HG02798 (cell line): Measurements from ENCODE around the gene WWOX.

Experiments used
- ATAC-seq: cut with Tn5 transposase; IDR thresholded peaks from one replicate; pipeline ENCODE4 v1.9.1; 2021; ENCODE audit warnings: mild to moderate bottlenecking; ENCODE audit not compliant: unreplicated experiment, poor library complexity

The WWOX gene

DNA sequence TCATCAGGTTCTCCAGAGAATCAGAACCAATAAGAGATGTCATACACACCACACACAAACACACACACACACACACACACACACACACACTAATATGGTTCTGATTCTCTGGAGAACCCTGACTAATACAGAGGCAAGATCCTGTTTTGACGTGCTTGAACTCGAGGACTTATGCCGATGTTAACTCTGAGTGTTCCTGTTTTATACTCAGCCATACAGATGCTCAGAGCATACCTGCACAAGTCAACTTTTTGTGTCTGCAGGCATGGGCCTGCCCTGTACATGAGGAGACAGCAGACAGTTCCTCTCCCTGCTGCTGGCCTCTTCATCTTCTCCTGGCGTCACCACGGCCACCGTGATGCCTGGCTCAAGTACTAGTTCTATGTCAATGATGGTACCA is 635.9 kb downstream of the WWOX start:
- ATAC-seq: no peak

DNA sequence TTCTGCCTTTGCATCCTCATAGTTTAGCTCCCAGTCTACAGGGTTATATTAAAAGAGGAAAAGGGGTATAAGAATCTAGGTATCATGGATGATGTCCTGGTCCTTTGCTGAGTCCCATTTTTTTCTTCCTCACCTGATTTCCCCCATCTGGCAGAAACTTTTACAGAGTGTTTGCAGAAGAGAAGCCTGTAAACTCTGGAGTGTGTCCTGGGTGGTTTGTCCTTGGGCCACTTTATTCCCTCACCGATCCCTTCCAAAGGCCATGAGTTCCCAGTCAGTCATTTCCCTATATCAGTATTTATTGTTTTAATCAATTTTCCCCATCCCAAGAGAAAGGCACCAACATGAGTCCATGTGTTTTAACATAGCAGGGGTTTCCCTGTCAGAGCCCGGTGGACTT is 638.2 kb downstream of the WWOX start:
- ATAC-seq: no peak

DNA sequence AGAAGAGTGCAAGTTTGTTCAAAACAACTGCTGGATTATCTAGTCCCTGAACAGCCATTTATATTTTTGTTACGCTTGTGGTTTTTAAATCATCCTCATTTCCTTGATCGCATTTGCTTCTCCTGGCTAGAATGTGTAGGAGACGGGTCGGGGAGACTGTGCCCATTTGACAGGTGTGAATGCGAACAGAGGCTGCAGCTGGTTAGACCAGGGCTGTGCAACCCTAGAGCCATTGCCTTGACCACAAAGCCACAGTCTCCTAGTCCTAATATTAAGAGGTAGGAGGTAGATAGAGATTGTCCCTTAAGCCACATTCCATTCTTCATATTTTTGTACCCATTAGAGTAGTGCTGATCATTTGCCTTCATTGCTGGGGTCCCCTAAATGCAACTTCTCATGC is 639.1 kb downstream of the WWOX start:
- no peak for ATAC-seq

DNA sequence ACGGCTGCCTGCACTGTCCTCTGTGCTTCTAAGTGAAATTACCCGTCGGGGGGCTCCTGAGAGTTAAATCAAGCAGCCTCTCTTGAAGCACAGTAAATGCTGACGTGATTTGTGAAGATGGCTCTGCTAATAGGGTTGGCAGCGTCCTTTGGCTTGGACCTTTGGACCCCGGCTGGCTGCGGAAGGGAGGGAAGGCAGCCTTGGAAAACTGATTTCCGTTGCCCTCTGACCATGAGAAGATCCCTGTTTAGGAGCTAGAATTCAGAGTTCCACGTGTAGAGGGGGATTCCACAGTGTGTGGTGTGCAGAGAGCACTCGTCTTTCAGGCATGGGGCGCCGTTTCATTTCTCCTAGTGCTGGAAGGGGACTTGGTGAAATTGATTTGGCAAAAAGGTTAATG is 640.8 kb downstream of the WWOX start:
- ATAC-seq: no peak

DNA sequence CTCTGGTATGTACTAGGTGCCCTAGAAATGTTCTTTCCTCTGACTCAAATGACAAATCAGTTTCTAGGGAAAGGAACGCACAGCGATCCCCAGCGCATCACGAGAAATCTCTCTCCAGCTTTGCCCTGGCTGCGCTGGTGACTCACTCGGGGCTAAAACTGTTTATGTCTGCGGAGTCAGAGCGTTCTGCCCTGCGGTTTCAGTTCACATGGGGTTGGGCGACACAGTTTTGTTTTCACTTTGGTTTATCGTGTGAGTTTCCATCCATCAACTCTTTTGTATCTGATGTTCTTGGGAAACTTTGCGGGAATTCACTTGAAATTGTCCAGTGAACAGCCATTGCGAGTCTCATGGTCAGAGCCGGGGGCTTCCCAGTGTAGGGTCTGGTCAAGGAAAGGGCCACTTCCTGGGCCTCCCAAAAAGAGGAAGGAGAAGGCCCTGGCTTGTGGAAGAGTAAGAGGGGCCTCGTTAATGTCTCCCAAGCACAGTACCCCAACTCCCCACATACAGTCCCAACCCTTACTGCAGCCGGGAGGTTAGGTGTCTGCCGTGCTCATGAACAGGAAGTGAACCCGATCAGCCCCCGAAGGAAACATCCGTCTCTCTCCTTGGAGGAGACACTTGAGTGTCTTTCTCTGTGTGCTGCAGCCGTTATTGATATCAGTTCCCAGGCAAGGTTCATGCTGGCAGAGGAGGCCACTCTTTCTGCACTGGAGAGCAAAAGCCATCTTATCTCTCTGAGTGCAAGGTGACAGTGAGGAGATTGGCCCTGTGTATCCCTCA is 643.2 kb downstream of the WWOX start:
- peak; percentile 97 for ATAC-seq

DNA sequence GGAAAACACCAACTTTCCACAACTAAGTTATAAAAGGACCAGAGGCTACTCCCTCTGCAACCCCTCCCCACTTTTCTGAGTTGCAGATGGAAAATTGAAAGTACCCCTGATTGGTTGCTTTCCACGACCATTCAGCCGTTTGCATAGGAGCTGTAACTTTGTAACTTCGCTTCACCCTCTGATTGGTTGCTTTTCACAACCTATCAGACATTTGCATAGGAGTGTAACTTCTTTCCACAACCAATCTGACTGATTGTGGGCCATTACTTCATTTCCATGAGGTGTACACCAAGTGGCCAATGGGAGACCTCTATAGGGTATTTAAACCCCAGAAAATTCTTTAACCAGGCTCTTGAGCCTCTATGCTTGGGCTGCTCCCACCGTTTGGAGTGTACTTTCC is 644.1 kb downstream of the WWOX start:
- ATAC-seq: no peak

DNA sequence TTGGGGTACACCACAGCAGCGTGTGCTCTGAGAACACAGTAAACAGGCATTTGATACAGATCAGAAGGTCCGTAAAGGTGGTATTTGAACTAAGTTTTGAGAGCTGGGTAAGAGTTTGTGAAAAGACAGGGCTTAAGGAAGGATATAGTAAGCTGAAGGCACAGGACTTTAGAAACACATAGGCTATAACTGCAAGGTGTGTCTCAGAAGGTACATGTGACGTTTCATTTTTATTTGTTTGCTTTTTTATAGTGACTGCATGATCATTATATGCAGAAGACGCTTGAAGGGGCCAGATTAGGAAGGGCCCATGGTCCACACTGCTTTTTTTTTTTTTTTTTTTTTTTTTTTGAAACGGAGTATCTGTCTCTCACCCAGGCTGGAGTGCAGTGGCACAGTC is 644.6 kb downstream of the WWOX start:
- ATAC-seq: no peak

DNA sequence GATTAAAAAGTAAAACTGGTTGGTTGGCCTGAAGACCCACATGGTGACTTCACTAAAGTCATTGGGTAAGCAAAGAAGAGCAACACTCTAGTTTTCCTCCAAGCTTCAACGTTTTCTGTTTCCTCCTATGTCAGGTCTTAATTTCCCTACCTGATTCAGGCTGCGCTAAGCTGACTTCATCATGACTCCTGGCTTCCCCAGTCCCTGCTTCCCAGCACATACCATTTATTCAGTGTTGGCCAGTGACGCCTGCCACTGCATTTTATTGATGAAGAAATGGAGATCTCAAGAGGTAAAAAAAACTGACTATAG is 645.3 kb downstream of the WWOX start:
- no peak for ATAC-seq

DNA sequence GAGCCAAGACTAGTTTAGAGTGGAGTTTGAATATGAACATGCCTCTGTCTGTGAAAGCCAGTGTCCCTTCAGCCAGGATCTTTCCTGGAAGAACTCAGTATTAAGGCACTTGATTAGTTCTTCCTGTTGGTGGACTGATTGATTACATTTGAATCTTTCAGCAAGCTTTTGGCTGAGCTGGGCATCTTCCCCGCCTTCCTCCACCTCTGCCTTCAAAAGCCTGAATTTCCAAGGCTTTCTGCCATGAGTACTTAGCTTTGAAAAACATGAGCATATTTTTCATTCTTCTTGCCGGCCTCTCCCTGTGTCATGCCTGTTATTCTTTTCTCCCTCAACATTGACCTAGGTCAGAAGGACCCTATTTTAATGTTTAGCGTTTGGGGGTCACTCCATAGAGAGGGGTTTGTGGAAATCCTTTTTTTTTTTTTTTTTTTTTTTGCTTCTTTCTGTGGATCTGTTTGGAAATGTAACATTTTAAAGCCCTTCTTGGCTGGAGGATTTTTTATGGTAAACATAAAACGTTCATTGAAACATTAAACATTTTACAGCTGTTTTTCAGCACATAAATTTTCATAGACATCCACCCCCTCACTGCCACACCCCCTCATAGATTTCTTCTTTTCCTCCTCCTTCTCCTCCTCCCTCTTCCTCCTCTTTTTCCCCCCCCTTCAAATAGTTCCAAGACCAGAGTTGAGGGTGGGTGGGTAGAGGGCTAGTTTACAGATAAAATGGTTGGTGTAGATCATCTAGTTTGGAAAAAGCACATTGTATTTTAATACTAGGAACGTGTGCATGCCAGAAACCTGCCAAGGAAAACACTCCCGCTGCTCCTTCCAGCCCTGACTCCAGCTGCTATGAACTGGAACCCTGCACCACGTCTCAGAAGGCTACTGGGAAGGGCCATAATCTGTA is 645.9 kb downstream of the WWOX start:
- no peak for ATAC-seq

DNA sequence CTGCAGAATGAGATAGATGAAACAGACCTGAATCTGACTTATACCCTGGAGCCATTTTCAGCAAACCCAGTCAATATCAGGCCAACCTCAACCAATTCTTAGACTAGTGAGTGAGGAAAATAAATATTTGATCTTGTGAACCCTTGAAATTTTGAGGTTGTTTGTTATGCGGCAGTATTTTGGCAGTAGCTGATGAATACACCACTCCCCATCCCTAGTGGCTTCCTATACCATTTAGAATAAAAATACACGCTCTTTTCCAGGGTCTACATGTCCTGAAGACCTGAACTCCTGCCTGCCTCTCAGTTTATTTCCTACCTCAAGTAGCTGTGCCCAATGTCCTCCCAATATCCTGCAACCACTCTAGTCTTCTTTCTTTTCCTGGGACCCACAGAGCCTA is 647.3 kb downstream of the WWOX start:
- no peak for ATAC-seq

DNA sequence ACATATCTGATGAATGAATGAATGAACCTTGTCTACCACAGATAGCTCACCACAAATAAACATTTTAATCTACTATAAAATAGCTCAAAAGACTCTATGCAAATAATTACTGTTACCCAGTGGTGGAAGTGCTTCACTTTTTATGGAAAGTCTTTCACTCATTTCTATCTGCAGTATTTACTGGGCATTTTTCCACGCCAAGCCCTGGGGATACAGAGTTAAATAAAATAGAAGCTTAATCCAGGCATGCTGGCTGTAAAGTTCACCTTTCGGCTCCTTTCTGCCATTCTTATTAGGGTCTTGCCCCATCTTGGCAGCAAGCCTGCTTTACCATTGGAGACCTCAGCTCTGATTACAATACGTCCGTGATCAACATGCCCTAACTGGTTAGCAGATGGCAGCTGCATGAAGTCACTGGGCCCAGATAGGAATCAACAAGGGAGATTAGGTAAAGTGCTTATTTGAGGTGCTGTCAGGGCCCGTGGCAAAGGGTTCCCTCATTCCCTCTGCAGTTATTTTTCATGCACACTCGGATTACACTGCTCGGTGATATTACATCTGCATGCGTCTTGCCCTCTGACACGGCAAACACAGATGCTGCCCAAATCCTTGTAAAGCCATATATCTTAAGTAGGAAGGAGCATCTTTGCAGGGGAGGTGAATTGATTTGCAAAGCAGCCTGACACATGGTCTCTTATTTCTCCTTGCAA is 648.9 kb downstream of the WWOX start:
- no peak for ATAC-seq

DNA sequence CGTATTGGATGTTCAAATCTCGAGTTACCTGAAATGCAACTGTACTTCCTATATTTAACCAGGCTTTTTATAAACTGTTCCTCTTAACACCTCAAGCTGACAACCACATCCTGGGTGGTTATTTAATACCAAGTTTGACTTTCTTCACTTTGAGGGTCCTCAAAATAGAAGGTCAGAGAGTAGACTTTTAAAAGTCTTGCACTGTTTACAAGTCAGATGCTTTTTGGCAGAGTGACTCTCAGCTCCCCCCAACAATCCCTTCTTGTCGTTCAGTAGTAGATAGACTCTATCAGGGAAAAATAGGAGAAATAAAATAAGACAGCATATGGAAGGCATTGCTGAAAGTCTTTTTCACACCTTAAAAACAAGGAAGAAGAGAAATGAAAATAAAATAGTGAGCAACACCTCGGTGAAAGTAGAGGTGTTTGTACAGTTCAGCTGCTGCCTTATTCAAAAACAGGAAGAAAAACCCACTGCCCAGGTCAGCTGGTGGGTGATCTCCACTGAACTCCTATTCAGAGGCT is 650.4 kb downstream of the WWOX start:
- peak; percentile 67 for ATAC-seq

DNA sequence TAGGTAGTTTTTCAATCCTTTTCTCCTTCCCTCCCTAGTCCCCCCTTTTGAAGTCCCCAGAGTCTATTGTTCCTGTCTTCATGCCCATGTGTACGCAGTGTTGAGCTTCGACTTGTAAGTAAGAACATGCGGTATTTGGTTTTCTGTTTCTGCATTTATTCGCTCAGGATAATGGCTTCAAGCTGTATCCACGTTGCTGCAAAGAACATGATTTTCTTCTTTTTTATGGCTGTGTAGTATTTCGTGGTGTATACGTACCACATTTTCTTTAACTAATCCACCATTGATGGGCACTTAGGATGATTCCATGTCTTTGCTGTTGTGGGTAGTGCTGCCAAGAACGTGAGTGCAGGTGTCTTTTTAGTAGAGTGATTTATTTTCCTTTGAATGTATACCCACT is 651.2 kb downstream of the WWOX start:
- ATAC-seq: no peak

DNA sequence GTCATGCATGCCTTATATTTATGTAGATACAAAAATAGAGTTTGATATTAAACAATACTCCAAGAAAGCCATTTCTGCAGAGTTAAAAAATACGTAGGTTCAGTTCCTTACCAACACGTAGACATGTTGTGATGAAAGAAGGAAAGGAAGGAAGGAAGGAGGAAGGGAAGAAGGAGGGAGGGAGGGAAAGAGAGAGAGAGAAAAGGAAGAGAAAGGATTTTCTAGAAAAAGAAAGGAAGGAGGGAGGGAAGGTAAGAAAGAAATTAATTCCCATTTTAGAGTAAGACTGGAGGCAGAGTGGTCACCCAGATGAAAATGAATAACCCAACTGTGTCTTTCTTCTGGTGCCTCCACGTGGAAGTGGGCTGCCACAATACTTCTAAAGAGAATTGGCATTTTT is 652.1 kb downstream of the WWOX start:
- ATAC-seq: no peak

DNA sequence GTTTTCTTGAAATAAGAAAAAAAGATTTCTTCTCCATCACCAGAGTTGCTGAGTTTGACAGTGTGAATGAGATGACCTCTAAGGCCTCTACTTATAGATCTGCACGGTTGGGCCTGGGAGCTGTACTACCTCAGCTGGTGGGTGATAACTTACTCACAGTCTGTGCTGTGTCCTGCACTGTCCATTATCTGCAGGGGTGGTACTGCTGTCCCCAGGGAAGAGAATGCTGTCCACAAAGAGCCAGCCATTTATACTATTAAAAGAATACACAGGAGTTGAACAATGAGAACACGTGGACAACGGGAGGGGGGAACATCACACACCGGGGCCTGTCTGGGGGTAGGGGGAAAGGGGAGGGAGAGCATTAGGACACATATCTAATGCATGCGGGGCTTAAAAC is 655.3 kb downstream of the WWOX start:
- no peak for ATAC-seq

DNA sequence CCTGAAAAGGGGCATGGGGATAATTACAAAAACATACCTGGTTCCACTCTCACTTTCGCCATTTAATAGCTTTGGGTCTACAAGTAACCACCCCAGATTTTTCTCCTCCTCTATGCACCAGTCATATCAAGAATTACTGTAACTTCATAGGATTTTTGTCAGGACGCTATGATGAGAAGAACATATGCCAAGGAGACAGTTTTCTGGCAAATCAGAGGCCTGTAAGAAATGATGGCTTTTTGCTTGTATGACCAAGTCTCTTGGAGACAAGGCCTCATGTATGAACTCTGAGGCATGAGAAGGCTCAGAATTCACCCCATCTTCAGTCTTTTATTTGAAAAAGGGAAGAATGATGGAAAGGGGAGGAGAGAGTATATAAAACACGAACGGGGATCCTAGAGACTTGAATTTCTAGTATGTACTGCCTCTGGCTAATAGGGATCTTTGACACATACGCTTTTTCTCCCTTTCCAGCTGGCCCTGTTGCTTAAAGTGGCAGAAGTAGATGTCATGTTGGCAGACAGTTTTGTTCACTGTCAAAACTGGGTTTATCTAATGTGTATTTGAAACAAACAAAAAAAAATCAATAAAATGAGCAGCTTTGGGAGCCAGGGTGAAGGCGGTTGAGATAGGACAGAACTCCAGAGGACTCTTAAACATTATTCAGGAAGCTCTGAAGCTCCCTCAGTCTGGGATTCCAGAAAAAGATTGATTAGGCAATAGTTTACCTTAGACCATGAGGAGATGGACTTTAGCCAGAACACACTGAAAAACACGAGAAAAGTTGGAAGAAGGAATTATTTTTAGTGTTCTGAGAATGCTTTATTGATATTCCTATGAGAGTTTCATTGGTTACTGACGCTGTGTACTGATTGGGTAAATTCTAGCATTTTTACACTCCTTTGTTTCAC is 656.6 kb downstream of the WWOX start:
- ATAC-seq: no peak

DNA sequence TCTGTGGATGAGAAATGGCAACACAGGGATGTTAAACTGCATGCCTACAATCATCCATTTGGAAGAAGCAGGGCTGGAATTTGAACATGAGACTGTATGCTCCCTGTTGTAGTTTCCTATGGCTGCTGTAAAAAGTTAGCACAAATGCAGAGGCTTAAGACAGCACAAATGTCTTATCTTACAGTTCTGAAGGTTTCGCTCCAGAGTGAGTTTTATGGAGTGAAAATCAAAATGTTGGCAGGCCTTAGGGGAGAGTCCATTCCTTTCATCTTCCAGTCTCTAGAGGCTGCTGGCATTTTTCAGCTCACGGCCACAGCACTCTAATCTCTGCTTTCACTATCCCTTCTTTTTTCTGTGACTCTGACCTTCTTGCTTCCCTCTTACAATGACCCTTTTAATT is 660.1 kb downstream of the WWOX start:
- no peak for ATAC-seq

DNA sequence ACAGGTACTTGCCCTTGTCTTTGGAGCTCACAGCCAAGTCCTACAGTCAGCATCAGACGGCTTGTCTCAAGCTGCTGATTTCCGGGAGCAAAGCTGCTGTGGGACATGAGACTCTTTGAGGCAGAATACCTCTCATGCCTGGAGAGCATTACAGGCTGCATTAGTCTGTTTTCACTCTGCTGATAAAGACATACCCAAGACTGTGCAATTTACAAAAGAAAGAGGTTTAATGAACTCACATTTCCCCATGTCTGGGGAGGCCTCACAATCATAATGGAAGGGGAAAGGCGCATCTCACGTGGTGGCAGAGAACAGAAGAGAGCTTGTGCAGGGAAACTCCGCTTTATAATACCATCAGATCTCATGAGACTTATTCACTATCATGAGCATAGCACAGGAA is 661.2 kb downstream of the WWOX start:
- no peak for ATAC-seq

DNA sequence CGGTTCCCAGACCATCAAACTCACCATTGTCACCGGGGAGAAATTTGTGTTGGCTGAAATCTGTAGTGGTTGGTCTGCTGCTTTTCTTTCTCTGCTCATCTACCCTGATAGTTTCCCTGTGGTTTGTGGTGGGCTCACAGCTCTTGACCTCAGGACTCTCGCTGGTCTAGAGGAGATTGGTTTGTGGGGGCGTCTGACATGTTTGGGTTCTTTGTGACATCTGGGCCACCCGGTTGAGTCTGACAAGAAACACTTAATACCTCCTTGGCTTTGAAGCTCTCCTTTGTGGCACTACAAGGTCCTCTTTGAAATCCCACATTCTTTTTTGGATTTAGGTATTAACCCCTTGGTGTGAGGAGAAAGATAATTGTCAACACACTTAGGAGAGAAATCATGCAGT is 662.0 kb downstream of the WWOX start:
- ATAC-seq: peak; percentile 91

DNA sequence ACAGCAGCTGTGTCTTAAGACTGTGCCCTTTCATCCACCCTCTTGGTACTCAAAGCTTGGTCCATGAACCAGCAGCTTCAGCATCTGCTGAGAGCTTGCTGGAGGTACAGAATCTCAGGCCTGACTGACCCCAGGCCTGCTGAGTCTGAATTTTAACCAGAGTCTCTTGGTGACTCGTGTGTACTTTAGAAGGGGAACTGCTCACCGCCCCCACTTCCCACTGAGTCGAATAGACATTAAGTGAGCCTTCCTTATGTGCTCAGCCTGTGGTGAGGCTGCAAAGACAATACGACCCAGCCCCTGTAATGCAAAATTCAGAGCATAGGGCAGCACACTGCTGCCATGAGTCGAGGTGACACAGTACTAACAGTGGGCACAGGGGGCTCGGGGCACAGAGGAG is 662.8 kb downstream of the WWOX start:
- ATAC-seq: peak; percentile 62
